HepG2 (cell line): ENCODE measurements around the gene CUTC. TPM values are rescaled to one million over a fixed set of nuclear protein-coding genes. Genes with fewer than 3 reads are reported as not detected.
A peak's percentile ranks its signal among the peaks of the same experiment; 100 is the strongest.

Experiments used
- ELF3 ChIP-seq: IDR thresholded peaks from 2 replicates; pipeline ENCODE4 v1.6.1; 2016; ENCODE audit warnings: missing genetic modification reagents, missing compliant biosample characterization
- KAT7 ChIP-seq: IDR thresholded peaks from 2 replicates; pipeline ENCODE4 v1.6.1; 2018; ENCODE audit warnings: borderline replicate concordance, missing compliant biosample characterization
- KLF15 ChIP-seq: sonication (generic); formaldehyde crosslinking; IDR thresholded peaks from 2 replicates; pipeline ENCODE4 v1.8.1; 2023; ENCODE audit warnings: borderline replicate concordance, mild to moderate bottlenecking, inconsistent platforms, missing genetic modification reagents, mixed read lengths
- MAFG ChIP-seq: sonication (generic); formaldehyde crosslinking; IDR thresholded peaks from 2 replicates; pipeline ENCODE4 v1.5.1; 2020; ENCODE audit warnings: mild to moderate bottlenecking, missing genetic modification reagents
- MZF1 ChIP-seq: sonication (generic); formaldehyde crosslinking; IDR thresholded peaks from 2 replicates; pipeline ENCODE4 v1.8.1; 2023; ENCODE audit warnings: mild to moderate bottlenecking, missing genetic modification reagents, borderline replicate concordance
- NFE2 ChIP-seq: sonication (generic); formaldehyde crosslinking; IDR thresholded peaks from 2 replicates; pipeline ENCODE4 v1.4.0; 2020; ENCODE audit warnings: missing genetic modification reagents
- SALL2 ChIP-seq: sonication (generic); formaldehyde crosslinking; IDR thresholded peaks from 2 replicates; pipeline ENCODE4 v1.8.1; 2023; ENCODE audit warnings: mild to moderate bottlenecking, missing genetic modification reagents, inconsistent platforms
- SKI ChIP-seq: fragments of 450-650 bp; IDR thresholded peaks from one replicate; pipeline ENCODE4 v1.6.1; 2018; ENCODE audit warnings: mild to moderate bottlenecking; ENCODE audit not compliant: partially characterized antibody
- SMYD3 ChIP-seq: sonication (generic); formaldehyde crosslinking; IDR thresholded peaks from 2 replicates; pipeline ENCODE4 v1.8.1; 2023; ENCODE audit warnings: mild to moderate bottlenecking, missing genetic modification reagents
- TBX3 ChIP-seq: fragments of 450-650 bp; IDR thresholded peaks from 2 replicates; pipeline ENCODE4 v1.6.1; 2017; ENCODE audit warnings: antibody characterized with exemption, mild to moderate bottlenecking, inconsistent platforms, borderline replicate concordance
- ZNF17 ChIP-seq: sonication (generic); formaldehyde crosslinking; IDR thresholded peaks from 2 replicates; pipeline ENCODE4 v1.5.0; 2020; ENCODE audit warnings: mild to moderate bottlenecking, missing genetic modification reagents
- ZNF335 ChIP-seq: sonication (generic); formaldehyde crosslinking; IDR thresholded peaks from 2 replicates; pipeline ENCODE4 v1.4.0; 2020; ENCODE audit warnings: missing genetic modification reagents
- ZNF574 ChIP-seq: sonication (generic); formaldehyde crosslinking; IDR thresholded peaks from 2 replicates; pipeline ENCODE4 v1.4.0; 2020; ENCODE audit warnings: missing genetic modification reagents
- ZNF704 ChIP-seq: sonication (generic); formaldehyde crosslinking; IDR thresholded peaks from 2 replicates; pipeline ENCODE4 v1.8.1; 2023; ENCODE audit warnings: mild to moderate bottlenecking, inconsistent platforms, moderate library complexity, missing genetic modification reagents, borderline replicate concordance
- ZNF713 ChIP-seq: sonication (generic); formaldehyde crosslinking; IDR thresholded peaks from 2 replicates; pipeline ENCODE4 v1.4.0; 2020; ENCODE audit warnings: mild to moderate bottlenecking, missing genetic modification reagents
- ZNF781 ChIP-seq: sonication (generic); formaldehyde crosslinking; IDR thresholded peaks from 2 replicates; pipeline ENCODE4 v1.5.1; 2020; ENCODE audit warnings: borderline replicate concordance, mild to moderate bottlenecking, missing genetic modification reagents; ENCODE audit errors: not compliant biosample characterization
- ZNF839 ChIP-seq: sonication (generic); formaldehyde crosslinking; IDR thresholded peaks from 2 replicates; pipeline ENCODE4 v1.4.0; 2020; ENCODE audit warnings: missing genetic modification reagents, mild to moderate bottlenecking, borderline replicate concordance
- ZSCAN20 ChIP-seq: sonication (generic); formaldehyde crosslinking; IDR thresholded peaks from 2 replicates; pipeline ENCODE4 v1.4.0; 2020; ENCODE audit warnings: missing genetic modification reagents, mild to moderate bottlenecking, borderline replicate concordance
- polyA plus RNA-seq, 8 experiments: library from polyadenylated mRNA; depleted of rRNA in 3 of 8; stranded (reverse) in 7 of 8; unstranded in 1 of 8; fragments of >200 nt; fragmentation: Illumina TruSeq in 4 of 8; extraction: Trizol in 4 of 8; gene quantifications; 2 replicates each; pipeline versions ENCODE4 v1.2.1 to v1.2.3, GENCODE V29; 2011 to 2016; ENCODE audit warnings: low read depth in 4 of 8, missing spikeins in 1 of 8, mixed read lengths in 1 of 8; ENCODE audit not compliant: insufficient read depth in 1 of 8
- total RNA-seq, 5 experiments: library from RNA; depleted of rRNA; stranded (reverse); fragments of >200 nt; fragmentation: Illumina TruSeq; extraction: Trizol; gene quantifications; 2 replicates each; pipeline ENCODE4 v1.2.3, GENCODE V29; 2016; ENCODE audit warnings: low read depth in 1 of 5
- TF ChIP-seq, protein P1 (sequence below): sonication (generic); formaldehyde crosslinking; IDR thresholded peaks from 2 replicates; pipeline ENCODE4 v1.8.0; 2022; ENCODE audit warnings: missing genetic modification reagents, mild to moderate bottlenecking, inconsistent platforms, borderline replicate concordance
- TF ChIP-seq, protein P2 (sequence below): sonication (generic); formaldehyde crosslinking; IDR thresholded peaks from 2 replicates; pipeline ENCODE4 v1.4.0; 2020; ENCODE audit warnings: mild to moderate bottlenecking, missing genetic modification reagents
- TF ChIP-seq, protein P3 (sequence below): sonication (generic); formaldehyde crosslinking; IDR thresholded peaks from 2 replicates; pipeline ENCODE4 v1.4.0; 2020; ENCODE audit warnings: mild to moderate bottlenecking, missing genetic modification reagents
- TF ChIP-seq, protein P4 (sequence below): sonication (generic); formaldehyde crosslinking; IDR thresholded peaks from 2 replicates; pipeline ENCODE4 v1.4.0; 2020; ENCODE audit warnings: missing genetic modification reagents, low read depth, mild to moderate bottlenecking, borderline replicate concordance

CUTC gene
- total and polyA plus RNA-seq, 2 of the 13 experiments (the other 11 are each of a cell fraction or from before 2014, with no cell fraction given), result 22.3 to 25.8 TPM

- TF ChIP-seq ZNF704 (CRISPR knock-in tag) (0 out of 2 replicates have a peak, but pooled peaks have one; percentile 71), MZF1 (CRISPR knock-in tag) (no peak; the same call in 1 of the 2 replicates), ELF3 (CRISPR knock-in tag) (peak; percentile 87), KLF15 (CRISPR knock-in tag) (peak; percentile 66; the same call in 1 of the 2 replicates), ZSCAN20 (CRISPR knock-in tag) (0 out of 2 replicates have a peak, but pooled peaks have one; percentile 37), SALL2 (0 out of 2 replicates have a peak, but pooled peaks have one; percentile 6), NFE2 (CRISPR knock-in tag) (no peak), TBX3 (0 out of 2 replicates have a peak, but pooled peaks have one; percentile 8), KAT7 (peak; percentile 70), ZNF574 (CRISPR knock-in tag) (peak; percentile 77), ZNF713 (no peak), ZNF17 (CRISPR knock-in tag) (no peak), SMYD3 (CRISPR knock-in tag) (peak; percentile 74; the same call in 1 of the 2 replicates), MAFG (no peak), ZNF781 (CRISPR knock-in tag) (peak; percentile 80), ZNF839 (CRISPR knock-in tag) (no peak), ZNF335 (CRISPR knock-in tag) (no peak), SKI (peak; percentile 10)
- TF ChIP-seq, protein P1, sequence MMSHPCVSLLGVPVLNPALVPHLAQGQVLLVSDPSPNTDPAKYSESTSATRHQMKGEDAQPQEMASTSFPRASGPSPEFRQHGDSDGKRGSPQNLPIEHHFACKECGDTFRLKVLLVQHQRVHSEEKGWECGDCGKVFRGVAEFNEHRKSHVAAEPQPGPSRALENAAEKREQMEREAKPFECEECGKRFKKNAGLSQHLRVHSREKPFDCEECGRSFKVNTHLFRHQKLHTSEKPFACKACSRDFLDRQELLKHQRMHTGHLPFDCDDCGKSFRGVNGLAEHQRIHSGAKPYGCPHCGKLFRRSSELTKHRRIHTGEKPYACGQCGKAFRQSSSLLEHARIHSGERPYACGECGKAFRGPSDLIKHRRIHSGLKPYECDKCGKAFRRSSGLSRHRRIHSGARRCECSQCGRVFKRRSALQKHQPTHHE (CRISPR knock-in tag), result peak; percentile 51; the same call in 1 of the 2 replicates
- TF ChIP-seq, protein P2, sequence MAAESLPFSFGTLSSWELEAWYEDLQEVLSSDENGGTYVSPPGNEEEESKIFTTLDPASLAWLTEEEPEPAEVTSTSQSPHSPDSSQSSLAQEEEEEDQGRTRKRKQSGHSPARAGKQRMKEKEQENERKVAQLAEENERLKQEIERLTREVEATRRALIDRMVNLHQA (CRISPR knock-in tag), result no peak
- TF ChIP-seq, protein P3, sequence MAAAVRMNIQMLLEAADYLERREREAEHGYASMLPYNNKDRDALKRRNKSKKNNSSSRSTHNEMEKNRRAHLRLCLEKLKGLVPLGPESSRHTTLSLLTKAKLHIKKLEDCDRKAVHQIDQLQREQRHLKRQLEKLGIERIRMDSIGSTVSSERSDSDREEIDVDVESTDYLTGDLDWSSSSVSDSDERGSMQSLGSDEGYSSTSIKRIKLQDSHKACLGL, result peak; percentile 61; the same call in 1 of the 2 replicates
- TF ChIP-seq, protein P4, sequence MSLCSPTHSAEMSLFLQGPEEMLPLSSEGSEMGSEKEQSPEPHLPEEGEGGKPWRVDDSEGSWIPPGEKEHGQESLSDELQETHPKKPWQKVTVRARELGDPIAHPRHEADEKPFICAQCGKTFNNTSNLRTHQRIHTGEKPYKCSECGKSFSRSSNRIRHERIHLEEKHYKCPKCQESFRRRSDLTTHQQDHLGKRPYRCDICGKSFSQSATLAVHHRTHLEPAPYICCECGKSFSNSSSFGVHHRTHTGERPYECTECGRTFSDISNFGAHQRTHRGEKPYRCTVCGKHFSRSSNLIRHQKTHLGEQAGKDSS (CRISPR knock-in tag), result no peak
Observed at GRCh38 chr10:99732033-99732842, at the start of gene CUTC, which contains the start of gene COX15 (continued).
